GM12878 (cell line): ENCODE results near the gene PIK3C3. TPM values are rescaled to one million over a fixed set of nuclear protein-coding genes. Genes with fewer than 3 reads are reported as not detected.
A peak's percentile ranks its signal among the peaks of the same experiment; 100 is the strongest.

Source experiments
- ATAC-seq: fragments of 200-7000 bp; cut with Tn5 transposase; 3 replicates; pipeline ENCODE4 v1.9.1; 2020; ENCODE audit warnings: mild to moderate bottlenecking, moderate library complexity
- BruUV-seq: library from RNA; stranded (reverse); fragments of 400-500 nt; replicated peaks from 2 replicates; lab custom pipeline; 2021; lab: Mats Ljungman, UMichigan
- CTCF ChIA-PET: fragments of 300-600 bp; sonication (Branson Sonifier 250); formaldehyde crosslinking; extraction: SDS; loops from one replicate; lab custom pipeline; 2021; ENCODE audit warnings: inconsistent platforms; lab: Yijun Ruan, JAX
- POLR2A ChIA-PET: fragments of 350-600 bp; formaldehyde crosslinking; extraction: SDS; loops from one replicate; lab custom pipeline; 2021; ENCODE audit warnings: inconsistent platforms; lab: Charles Lee
- RAD21 ChIA-PET: fragments of 300-600 bp; sonication (Branson Sonifier 250); formaldehyde crosslinking; loops from one replicate; lab custom pipeline; 2023; ENCODE audit warnings: antibody characterized with exemption; ENCODE audit not compliant: unreplicated experiment; lab: Charles Lee
- SMC1A ChIA-PET: fragments of 300-600 bp; sonication (Branson Sonifier 250); formaldehyde crosslinking; loops from one replicate; lab custom pipeline; 2023; ENCODE audit not compliant: unreplicated experiment, uncharacterized antibody; lab: Charles Lee
- DNase-seq: peaks from one replicate; pipeline ENCODE4 v3.0.0-alpha.2; 2011; ENCODE audit warnings: low read depth, low spot score
- FAIRE-seq: peaks from 3 replicates; lab custom pipeline; 2011; peaks lifted over from hg19 to GRCh38; lab: Jason Lieb, UNC
- H2AFZ ChIP-seq: 2 replicates; pipeline ENCODE4 v1.6.0; 2011; ENCODE audit warnings: low read depth, low read length, control low read depth; ENCODE audit not compliant: control insufficient read depth
- H3K27ac ChIP-seq: 2 replicates; pipeline ENCODE4 v1.5.1; 2011; ENCODE audit warnings: control low read depth; ENCODE audit not compliant: control insufficient read depth, insufficient read depth
- H3K27me3 ChIP-seq, 2 experiments: replicated peaks in 1 of 2; 2 replicates each; pipeline versions ENCODE4 v1.6.0 to v1.6.1; 2011; ENCODE audit warnings: low read length in 1 of 2; ENCODE audit not compliant: control insufficient read depth in 2 of 2, insufficient read depth in 2 of 2
- H3K36me3 ChIP-seq, 2 experiments: 2 replicates each; pipeline ENCODE4 v1.5.1; 2011; ENCODE audit warnings: low read length in 1 of 2; ENCODE audit not compliant: control insufficient read depth in 2 of 2, insufficient read depth in 2 of 2
- H3K4me1 ChIP-seq: 2 replicates; pipeline ENCODE4 v1.6.1; 2011; ENCODE audit warnings: mild to moderate bottlenecking, low read length, moderate library complexity, mixed read lengths; ENCODE audit not compliant: control insufficient read depth, insufficient read depth
- H3K4me2 ChIP-seq: 2 replicates; pipeline ENCODE4 v1.6.0; 2011; ENCODE audit warnings: control low read depth; ENCODE audit not compliant: control insufficient read depth, insufficient read depth
- H3K4me3 ChIP-seq: fragments of 200-600 bp; sonication (generic); 2 replicates; pipeline ENCODE4 v1.5.1; 2016
- H3K79me2 ChIP-seq: 2 replicates; pipeline ENCODE4 v1.6.0; 2011; ENCODE audit warnings: low read length; ENCODE audit not compliant: control insufficient read depth, insufficient read depth
- H3K9ac ChIP-seq: 2 replicates; pipeline ENCODE4 v1.8.0; 2011; ENCODE audit warnings: low read length, control low read depth, mixed read lengths; ENCODE audit not compliant: control insufficient read depth, insufficient read depth
- H3K9me3 ChIP-seq: replicated peaks from 3 replicates; pipeline ENCODE4 v1.5.1; 2011; ENCODE audit warnings: mild to moderate bottlenecking, low read length; ENCODE audit not compliant: control insufficient read depth, insufficient read depth
- H4K20me1 ChIP-seq: 2 replicates; pipeline ENCODE4 v1.6.0; 2011; ENCODE audit not compliant: control insufficient read depth, insufficient read depth
- ASH2L ChIP-seq: fragments of 300-600, 200-600 bp; sonication (generic); IDR thresholded peaks from 2 replicates; pipeline ENCODE4 v1.6.1; 2017; ENCODE audit warnings: low read depth, mild to moderate bottlenecking, borderline replicate concordance
- ATF7 ChIP-seq: fragments of 450-650 bp; IDR thresholded peaks from 2 replicates; pipeline ENCODE4 v1.6.1; 2016; ENCODE audit warnings: low read depth, mild to moderate bottlenecking
- BCLAF1 ChIP-seq: fragments of 450-650 bp; IDR thresholded peaks from 2 replicates; pipeline ENCODE4 v1.6.1; 2017; ENCODE audit warnings: antibody characterized with exemption, mild to moderate bottlenecking, moderate library complexity
- CEBPB ChIP-seq, 2 experiments: fragments of 150-350 bp in 1 of 2; IDR thresholded peaks; 2 replicates each; pipeline ENCODE4 v1.6.1; 2012 to 2014; ENCODE audit warnings: low read depth in 2 of 2, low read length in 2 of 2, borderline replicate concordance in 1 of 2, inconsistent platforms in 1 of 2
- IKZF2 ChIP-seq, 2 experiments: fragments of 450-650 bp; IDR thresholded peaks; 2 replicates each; pipeline ENCODE4 v1.6.1; 2017; ENCODE audit warnings: mild to moderate bottlenecking in 2 of 2, moderate library complexity in 2 of 2
- MAX ChIP-seq: IDR thresholded peaks from 2 replicates; pipeline ENCODE4 v1.6.1; 2012; ENCODE audit warnings: low read depth, low read length, improper control_type of control experiment
- MTA2 ChIP-seq: fragments of 450-650 bp; IDR thresholded peaks from 2 replicates; pipeline ENCODE4 v1.6.1; 2016; ENCODE audit warnings: low read depth, mild to moderate bottlenecking, moderate library complexity
- NFIC ChIP-seq: IDR thresholded peaks from 2 replicates; pipeline ENCODE4 v1.6.1; 2012; ENCODE audit warnings: low read depth, mild to moderate bottlenecking, inconsistent platforms, low read length, moderate library complexity
- POLR2AphosphoS5 ChIP-seq: IDR thresholded peaks from 2 replicates; pipeline ENCODE4 v1.6.1; 2011; ENCODE audit warnings: mild to moderate bottlenecking, low read length, inconsistent platforms
- SP1 ChIP-seq: IDR thresholded peaks from one replicate; pipeline ENCODE4 v1.6.1; 2011; ENCODE audit warnings: low read depth, low read length
- TCF12 ChIP-seq: IDR thresholded peaks from 2 replicates; pipeline ENCODE4 v1.6.1; 2011; ENCODE audit warnings: low read depth, mild to moderate bottlenecking, low read length
- YBX1 ChIP-seq: fragments of 450-650 bp; IDR thresholded peaks from 2 replicates; pipeline ENCODE4 v1.6.1; 2016; ENCODE audit warnings: antibody characterized with exemption
- ZBED1 ChIP-seq: IDR thresholded peaks from 2 replicates; pipeline ENCODE4 v1.6.1; 2016; ENCODE audit warnings: borderline replicate concordance
- WGBS: methylation state at CpG from one replicate; pipeline ENCODE4 v1.1.6; 2016; ENCODE audit warnings: low lambda C conversion rate; ENCODE audit not compliant: insufficient replicate concordance, insufficient coverage; ENCODE audit errors: missing lambda C conversion rate; 5-methylcytosine and 5-hydroxymethylcytosine counted together
- in situ Hi-C: fragments of 300-500 bp; cut with MboI; formaldehyde crosslinking; loops from 9 replicates; pipeline ENCODE4 v1.14.3; 2018; ENCODE audit warnings: mixed read lengths
- intact Hi-C: fragments of 100-400 bp; cut with micrococcal nuclease; formaldehyde crosslinking; loops from one replicate; pipeline ENCODE4 v1.14.2; 2022; ENCODE audit not compliant: unreplicated experiment
- polyA plus RNA-seq, 11 experiments: library from polyadenylated mRNA; depleted of rRNA in 4 of 11; unstranded in 6 of 11; stranded (reverse) in 5 of 11; fragments of >200 nt; fragmentation: Nextera tagmentation in 4 of 11; fragmentation: Illumina TruSeq in 1 of 11; extraction: Ambion mirVana in 4 of 11; extraction: Trizol in 1 of 11; gene quantifications; 1 replicate in 1 of 11; 2 replicates in 10 of 11; pipeline versions ENCODE4 v1.2.1 to v1.2.3, GENCODE V29; 2011 to 2016; ENCODE audit warnings: inconsistent platforms in 2 of 11, missing spikeins in 2 of 11, low read depth in 1 of 11
- total RNA-seq, 4 experiments: library from RNA; depleted of rRNA in 3 of 4; stranded (reverse); fragments of >200 nt in 3 of 4; fragmentation: Illumina TruSeq in 1 of 4; extraction: Trizol in 1 of 4; gene quantifications; 2 replicates each; pipeline versions ENCODE4 v1.2.1 to v1.2.3, GENCODE V29; 2013 to 2021
- TF ChIP-seq, protein P1 (sequence below): IDR thresholded peaks from 2 replicates; pipeline ENCODE4 v1.6.1; 2012; ENCODE audit warnings: low read depth, low read length, improper control_type of control experiment

Gene PIK3C3
- total and polyA plus RNA-seq, 10 of the 15 experiments (the other 5 are each of a cell fraction or from before 2014, with no cell fraction given) = 14.4 to 131 (median 32.4) TPM

DNA sequence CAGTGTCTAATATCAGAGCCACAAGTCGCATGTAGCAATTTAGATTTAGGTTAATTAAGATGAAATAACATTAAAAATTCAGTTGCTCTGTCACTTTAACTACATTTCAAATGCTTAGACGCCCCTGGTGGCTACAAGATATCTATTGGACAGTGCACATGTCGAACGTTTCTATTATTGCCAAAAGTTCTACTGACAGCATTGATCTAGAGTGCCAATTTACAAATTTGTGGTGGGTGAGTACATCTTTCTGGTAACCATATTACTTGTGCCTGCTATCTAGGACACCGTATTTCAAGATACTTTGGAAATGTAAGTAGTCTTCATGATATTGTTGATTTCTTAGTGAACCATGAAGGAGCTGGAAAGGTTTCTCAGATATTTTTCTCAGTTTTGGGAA is 20.2 kb downstream of the PIK3C3 start:
- Histone ChIP-seq H3K9me3 (no peaks in the 10 kb centered on the region), H3K4me3 (no peak overlapping the region), H3K27ac (no peak overlapping the region), H3K4me2 (no peak overlapping the region), H3K36me3 (peaks cover 0 to 8% of the 10 kb centered on the region in 2 experiments; a peak in 1 of 4 replicates), H4K20me1 (no peaks in the 10 kb centered on the region), H3K79me2 (peaks cover 17% of the 10 kb centered on the region), H2AFZ (no peak overlapping the region), H3K4me1 (peaks cover 10% of the 10 kb centered on the region), H3K27me3 (no peaks in the 10 kb centered on the region), H3K9ac (no peak overlapping the region)
- BruUV-seq = no TSS peak
- ChIA-PET RAD21 (interaction anchor here (1.0 to 1.5 kb wide), 4 partner anchors 10 to 29 kb away, joined by 3 to 5 read pairs (median 4); no protein-coding TSS in a partner anchor), POLR2A (interaction anchor here (0.9 to 1.3 kb wide), 2 partner anchors 11 to 21 kb away, joined by 4 to 7 read pairs; no protein-coding TSS in a partner anchor), SMC1A (interaction anchor here (0.9 to 1.7 kb wide), 9 partner anchors 9 to 139 kb away, joined by 3 to 5 read pairs (median 3); no protein-coding TSS in a partner anchor), CTCF (interaction anchor here (1.0 to 1.6 kb wide), 4 partner anchors 22 to 76 kb away, joined by 3 to 5 read pairs (median 4); no protein-coding TSS in a partner anchor)
- in situ Hi-C loops (no loop called here), intact Hi-C loops (no loop called here)
- no peak for DNase-seq
- TF ChIP-seq MTA2 (0 out of 2 replicates have a peak, but pooled peaks have one; percentile 1), TCF12 (no peak)
- no peak for ATAC-seq
- 94% methylated on average over 5 of the region's 5 CpGs for WGBS
- FAIRE-seq = no peak

- Histone ChIP-seq H3K4me3 (no peak overlapping the region), H4K20me1 (no peaks in the 10 kb centered on the region), H3K4me1 (peaks cover 8% of the 10 kb centered on the region), H3K79me2 (peaks cover 13% of the 10 kb centered on the region), H3K9ac (no peak overlapping the region), H3K9me3 (no peaks in the 10 kb centered on the region), H3K27ac (no peak overlapping the region), H3K27me3 (no peaks in the 10 kb centered on the region), H3K4me2 (no peak overlapping the region), H2AFZ (no peak overlapping the region), H3K36me3 (peaks cover 0 to 9% of the 10 kb centered on the region in 2 experiments; a peak in 1 of 4 replicates)
- 96% methylated on average over 6 of the region's 6 CpGs for WGBS
- ATAC-seq = no peak
- BruUV-seq = no TSS peak
- SMC1A ChIA-PET = interaction anchor here (1.3 kb wide), 1 partner anchor 15 kb away, joined by 4 read pairs; no protein-coding TSS in a partner anchor
- CTCF ChIA-PET = interaction anchor here (0.9 kb wide), 1 partner anchor 8 kb away, joined by 3 read pairs; no protein-coding TSS in a partner anchor
- POLR2A ChIA-PET = no interaction called here
- no peak for FAIRE-seq
- in situ Hi-C loops (no loop called here), intact Hi-C loops (no loop called here)
- no peak for DNase-seq
- RAD21 ChIA-PET = no interaction called here
- TF ChIP-seq POLR2AphosphoS5 (no peak), CEBPB (IDR thresholded peaks at IDR 0.05; ENCODE audit: borderline replicate concordance in 1 of 2, low read depth in 2 of 2, low read length in 2 of 2) (no peak), MAX (no peak), NFIC (no peak), ASH2L (no peak), BCLAF1 (no peak), ZBED1 (no peak), ATF7 (no peak), IKZF2 (IDR thresholded peaks at IDR 0.05) (no peak), SP1 (no peak), YBX1 (no peak)
- TF ChIP-seq, protein P1, sequence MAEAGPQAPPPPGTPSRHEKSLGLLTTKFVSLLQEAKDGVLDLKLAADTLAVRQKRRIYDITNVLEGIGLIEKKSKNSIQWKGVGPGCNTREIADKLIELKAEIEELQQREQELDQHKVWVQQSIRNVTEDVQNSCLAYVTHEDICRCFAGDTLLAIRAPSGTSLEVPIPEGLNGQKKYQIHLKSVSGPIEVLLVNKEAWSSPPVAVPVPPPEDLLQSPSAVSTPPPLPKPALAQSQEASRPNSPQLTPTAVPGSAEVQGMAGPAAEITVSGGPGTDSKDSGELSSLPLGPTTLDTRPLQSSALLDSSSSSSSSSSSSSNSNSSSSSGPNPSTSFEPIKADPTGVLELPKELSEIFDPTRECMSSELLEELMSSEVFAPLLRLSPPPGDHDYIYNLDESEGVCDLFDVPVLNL = no peak
Observed at GRCh38 chr18:41977233-41977632, 22.2 kb downstream of the PIK3C3 start.
